ENCODE results near the gene HOXB6.

GRCh38 chr17:48622857-48623256, 18.1 kb upstream of the HOXB6 start:
- TF ChIP-seq CTCF (IDR thresholded peaks at IDR 0.05) (no peak), POLR2A (IDR thresholded peaks at IDR 0.05) (no peak)

Data from thyroid gland (tissue), 4 donors.